ENCODE data around the gene NLGN1.

The NLGN1 gene

DNA sequence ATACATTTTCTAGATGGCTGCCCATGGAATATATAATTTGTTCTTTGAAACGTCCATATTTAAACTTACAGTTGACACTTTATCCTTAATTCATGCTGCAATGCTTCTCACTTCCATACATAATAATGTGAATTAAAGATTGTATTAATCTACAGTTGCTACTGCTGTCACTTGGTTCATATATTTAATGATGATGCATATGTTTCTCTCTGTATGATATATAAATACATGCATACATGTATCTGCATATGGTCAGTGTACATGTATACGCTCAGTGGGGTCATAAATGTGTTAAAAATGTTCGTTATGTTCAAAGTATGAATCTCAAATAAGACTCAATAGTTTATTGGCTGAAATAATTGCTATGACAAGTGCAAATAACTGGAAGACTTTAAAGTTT is 382.5 kb downstream of the NLGN1 start:
- H3K27ac ChIP-seq = peak overlapping the region; percentile 42
- no peak for TF ChIP-seq ZFX (IDR thresholded peaks at IDR 0.05; ENCODE audit: borderline replicate concordance)

DNA sequence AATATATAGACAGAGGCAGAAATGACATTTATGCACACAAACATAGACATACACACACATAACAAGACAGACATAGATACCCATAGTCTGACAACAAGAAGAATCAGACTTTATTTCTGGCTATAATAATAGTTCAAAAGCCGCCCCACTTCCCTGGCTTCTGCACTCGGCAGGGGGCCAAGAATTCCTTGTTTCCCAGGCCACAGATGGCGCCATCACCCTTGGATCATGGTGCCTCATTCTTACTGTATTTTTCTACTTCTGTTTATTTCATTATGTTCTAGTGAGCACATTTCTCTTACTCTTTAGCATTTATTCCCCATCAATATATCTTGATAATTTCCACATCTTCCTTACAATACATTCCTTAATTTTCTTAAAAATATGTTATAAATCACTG is 387.5 kb downstream of the NLGN1 start:
- TF ChIP-seq ZFX (IDR thresholded peaks at IDR 0.05; ENCODE audit: borderline replicate concordance) (no peak), CTCF (IDR thresholded peaks at IDR 0.05) (peak; percentile 40)
- H3K27ac ChIP-seq = peak overlapping the region; percentile 68

GRCh38 chr3:173789530-173790162 is 392.1 kb downstream of the NLGN1 start:
- no peak overlapping the region for H3K27ac ChIP-seq
- TF ChIP-seq ZFX (IDR thresholded peaks at IDR 0.05; ENCODE audit: borderline replicate concordance) (no peak), CTCF (IDR thresholded peaks at IDR 0.05) (no peak)

DNA sequence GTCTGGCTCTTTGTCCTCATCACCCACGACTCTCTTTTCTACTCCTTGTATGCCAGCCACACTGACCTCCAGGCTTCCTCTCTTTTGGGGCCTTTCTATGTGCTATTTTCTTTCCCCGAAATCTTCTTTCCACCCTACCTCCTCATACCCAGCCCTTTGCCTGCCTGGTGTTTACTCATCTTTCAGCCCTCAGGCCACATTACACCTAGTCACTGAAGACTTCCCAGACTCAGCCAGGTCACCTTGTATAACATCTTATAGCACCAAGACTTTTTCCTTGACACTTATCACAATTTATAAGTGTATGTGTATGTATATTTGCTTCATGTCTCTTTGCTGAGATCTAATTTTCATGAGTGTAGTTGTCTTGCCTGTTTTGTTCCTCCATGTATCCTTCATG is 396.4 kb downstream of the NLGN1 start:
- TF ChIP-seq CTCF (IDR thresholded peaks at IDR 0.05) = no peak
- TF ChIP-seq ZFX (IDR thresholded peaks at IDR 0.05; ENCODE audit: borderline replicate concordance) = no peak
- peak overlapping the region; percentile 4; the same call in 1 of the 2 replicates for H3K27ac ChIP-seq

DNA sequence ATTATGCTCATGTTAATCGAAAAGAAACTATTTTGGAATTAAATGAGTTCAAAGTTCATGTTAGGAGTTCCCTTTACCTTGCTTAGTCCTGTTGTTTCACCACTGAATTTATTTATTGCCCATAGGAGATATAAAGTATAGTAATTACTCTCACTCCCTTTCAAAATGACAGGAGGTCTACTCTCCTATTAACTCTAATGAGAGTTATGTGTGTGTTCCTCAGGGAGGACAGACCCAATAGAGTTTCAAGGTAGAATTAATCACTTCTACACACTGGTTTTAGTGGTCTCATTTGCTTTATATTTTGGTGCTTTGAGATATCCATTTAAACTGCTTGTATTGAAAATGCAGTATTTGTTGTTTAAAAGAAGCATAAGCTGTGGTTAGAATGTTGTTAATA is 398.9 kb downstream of the NLGN1 start:
- H3K27ac ChIP-seq = no peak overlapping the region
- TF ChIP-seq ZFX (IDR thresholded peaks at IDR 0.05; ENCODE audit: borderline replicate concordance) (no peak), CTCF (IDR thresholded peaks at IDR 0.05) (no peak)

DNA sequence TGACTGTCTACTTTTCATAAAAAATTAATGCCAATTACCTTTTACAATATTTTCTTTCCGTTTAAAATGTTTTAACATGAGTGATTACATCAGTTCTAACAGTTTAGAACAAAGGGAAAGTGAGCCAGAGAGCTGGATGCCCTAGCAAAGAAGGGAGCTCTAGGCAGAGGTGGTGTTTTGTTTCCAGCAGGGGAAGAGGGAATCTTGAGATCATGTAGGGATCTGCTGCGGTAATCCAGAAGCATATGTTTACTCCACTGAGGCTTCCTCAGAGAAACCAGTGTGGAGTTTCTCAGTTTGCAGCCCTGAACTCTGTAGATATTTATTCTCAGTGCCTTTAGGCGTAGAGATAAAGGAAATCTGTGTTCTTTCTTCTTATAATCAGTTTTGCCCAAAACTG is 399.3 kb downstream of the NLGN1 start:
- H3K27ac ChIP-seq = no peak overlapping the region
- TF ChIP-seq ZFX (IDR thresholded peaks at IDR 0.05; ENCODE audit: borderline replicate concordance) (no peak), CTCF (IDR thresholded peaks at IDR 0.05) (no peak)

- no peak overlapping the region for H3K27ac ChIP-seq
- no peak for TF ChIP-seq CTCF (IDR thresholded peaks at IDR 0.05)
- TF ChIP-seq ZFX (IDR thresholded peaks at IDR 0.05; ENCODE audit: borderline replicate concordance) = no peak
Observed at GRCh38 chr3:173799060-173799816, 401.7 kb downstream of the NLGN1 start.
